ENCODE measurements around the gene ZNF366.

The ZNF366 gene

GRCh38 chr5:72407541-72407940 lies 99.7 kb downstream of the ZNF366 start:
- DNase-seq (ENCODE audit: low spot score) = no peak

GRCh38 chr5:72407078-72407477 lies 100.1 kb downstream of the ZNF366 start:
- no peak for DNase-seq (ENCODE audit: low spot score)

- peak; percentile 16 for DNase-seq (ENCODE audit: low spot score)
Observed at GRCh38 chr5:72404771-72405170, 102.4 kb downstream of the ZNF366 start.

GRCh38 chr5:72402959-72403628 lies 104.1 kb downstream of the ZNF366 start:
- peak; percentile 6 for DNase-seq (ENCODE audit: low spot score)

- DNase-seq (ENCODE audit: low spot score) = no peak
Observed at GRCh38 chr5:72402381-72402890, 104.8 kb downstream of the ZNF366 start.

- DNase-seq (ENCODE audit: low spot score) = no peak
Observed at GRCh38 chr5:72400950-72401349, 106.3 kb downstream of the ZNF366 start.

- DNase-seq (ENCODE audit: low spot score) = no peak
Observed at GRCh38 chr5:72397836-72398235, 109.4 kb downstream of the ZNF366 start.

- peak; percentile 55 for DNase-seq (ENCODE audit: low spot score)
Observed at GRCh38 chr5:72394688-72395087, 112.5 kb downstream of the ZNF366 start.

- DNase-seq (ENCODE audit: low spot score) = no peak
Observed at GRCh38 chr5:72393052-72393451, 114.2 kb downstream of the ZNF366 start.

Measured in NAMALWA (cell line).